K562 (cell line): ENCODE measurements around the gene PHF3. TPM values are rescaled to one million over a fixed set of nuclear protein-coding genes. Genes with fewer than 3 reads are reported as not detected.

Experiments used
- COPS2 ChIP-seq: fragments of 450-650 bp; conservative IDR thresholded peaks from 2 replicates; pipeline ENCODE4 v1.6.1; 2016; ENCODE audit warnings: mild to moderate bottlenecking, moderate library complexity
- CREB1 ChIP-seq, 2 experiments: sonication (generic) in 1 of 2; formaldehyde crosslinking in 1 of 2; IDR thresholded peaks; 2 replicates each; pipeline versions ENCODE4 v1.6.1 to v1.8.0; 2012 to 2022; ENCODE audit warnings: inconsistent platforms in 1 of 2, mild to moderate bottlenecking in 1 of 2, missing genetic modification reagents in 1 of 2, moderate library complexity in 1 of 2
- CTBP1 ChIP-seq: fragments of 450-650 bp; IDR thresholded peaks from 2 replicates; pipeline ENCODE4 v1.6.1; 2016; ENCODE audit warnings: borderline replicate concordance
- ELF1 ChIP-seq: fragments of 200-800 bp; sonication (Bioruptor generic); IDR thresholded peaks from 2 replicates; pipeline ENCODE4 v1.6.1; 2016; ENCODE audit warnings: missing genetic modification characterization, missing compliant biosample characterization
- ESRRA ChIP-seq: fragments of 450-650 bp; IDR thresholded peaks from 2 replicates; pipeline ENCODE4 v1.6.1; 2014; ENCODE audit warnings: low read depth, mild to moderate bottlenecking, moderate library complexity, borderline replicate concordance
- FOXK2 ChIP-seq, 2 experiments: fragments of 450-650 bp; IDR thresholded peaks in 1 of 2; conservative IDR thresholded peaks in 1 of 2; 2 replicates each; pipeline ENCODE4 v1.6.1; 2016; ENCODE audit warnings: low read depth in 2 of 2, mild to moderate bottlenecking in 1 of 2
- HNRNPK ChIP-seq: fragments of 200-400 bp; formaldehyde crosslinking; IDR thresholded peaks from one replicate; pipeline ENCODE4 v1.6.1; 2018; ENCODE audit warnings: mild to moderate bottlenecking, low read depth, low read length; ENCODE audit not compliant: poor library complexity, severe bottlenecking
- KLF6 ChIP-seq: fragments of 250-450 bp; sonication (Bioruptor Pico); IDR thresholded peaks from 2 replicates; pipeline ENCODE4 v1.4.0; 2020; ENCODE audit warnings: mild to moderate bottlenecking, moderate library complexity, borderline replicate concordance
- LCOR ChIP-seq: sonication (generic); formaldehyde crosslinking; IDR thresholded peaks from 2 replicates; pipeline ENCODE4 v1.8.0; 2022; ENCODE audit warnings: mild to moderate bottlenecking, missing genetic modification reagents
- MYNN ChIP-seq, 2 experiments: sonication (generic); formaldehyde crosslinking in 1 of 2; IDR thresholded peaks; 2 replicates each; pipeline versions ENCODE4 v1.5.0 to v1.6.1; 2016 to 2020; ENCODE audit warnings: antibody characterized with exemption in 1 of 2, missing genetic modification reagents in 1 of 2
- SIRT6 ChIP-seq: IDR thresholded peaks from one replicate; pipeline ENCODE4 v1.6.1; 2012; ENCODE audit warnings: low read depth, mild to moderate bottlenecking, control low read depth, inconsistent platforms, low read length, moderate library complexity
- SOX6 ChIP-seq: fragments of 450-650 bp; IDR thresholded peaks from 2 replicates; pipeline ENCODE4 v1.6.1; 2014; ENCODE audit warnings: mild to moderate bottlenecking
- ZFPM2 ChIP-seq: fragments of 250-450 bp; sonication (Bioruptor Pico); IDR thresholded peaks from 2 replicates; pipeline ENCODE4 v1.5.1; 2022; ENCODE audit warnings: mild to moderate bottlenecking
- ZNF12 ChIP-seq: sonication (generic); formaldehyde crosslinking; IDR thresholded peaks from 2 replicates; pipeline ENCODE4 v1.4.0; 2020; ENCODE audit warnings: mild to moderate bottlenecking, missing genetic modification reagents
- ZNF212 ChIP-seq: fragments of 450-650 bp; formaldehyde crosslinking; IDR thresholded peaks from 2 replicates; pipeline ENCODE4 v1.4.0; 2020; ENCODE audit warnings: mild to moderate bottlenecking
- ZNF41 ChIP-seq: fragments of 250-450 bp; sonication (Bioruptor Pico); conservative IDR thresholded peaks from 2 replicates; pipeline ENCODE4 v1.4.0; 2020; ENCODE audit warnings: mild to moderate bottlenecking
- ZNF77 ChIP-seq: fragments of 250-450 bp; sonication (Bioruptor Pico); IDR thresholded peaks from 2 replicates; pipeline ENCODE4 v1.5.0; 2020
- ZSCAN29 ChIP-seq: fragments of 450-650 bp; IDR thresholded peaks from 2 replicates; pipeline ENCODE4 v1.6.1; 2017
- polyA plus RNA-seq, 8 experiments: library from polyadenylated mRNA; depleted of rRNA in 4 of 8; stranded (reverse) in 5 of 8; unstranded in 3 of 8; fragments of >200 nt; fragmentation: Nextera tagmentation in 2 of 8; fragmentation: Illumina TruSeq in 1 of 8; extraction: Ambion mirVana in 2 of 8; extraction: Trizol in 1 of 8; gene quantifications; 2 replicates each; pipeline versions ENCODE4 v1.2.1 to v1.2.3, GENCODE V29; 2011 to 2014; ENCODE audit warnings: inconsistent platforms in 1 of 8, missing spikeins in 1 of 8
- total RNA-seq, 7 experiments: library from RNA; depleted of rRNA in 6 of 7; stranded (reverse); fragments of >200 nt in 6 of 7; fragmentation: Illumina TruSeq in 2 of 7; extraction: Trizol in 2 of 7; gene quantifications; 2 replicates each; pipeline versions ENCODE4 v1.2.1 to v1.2.3, GENCODE V29; 2011 to 2021; ENCODE audit warnings: low replicate concordance in 1 of 7
- TF ChIP-seq, protein P1 (sequence below): sonication (generic); formaldehyde crosslinking; IDR thresholded peaks from 2 replicates; pipeline ENCODE4 v1.4.0; 2020; ENCODE audit warnings: mild to moderate bottlenecking, missing genetic modification reagents
- TF ChIP-seq, protein P2 (sequence below): fragments of 250-450 bp; sonication (Bioruptor Pico); IDR thresholded peaks from 2 replicates; pipeline ENCODE4 v1.4.0; 2020; ENCODE audit warnings: mild to moderate bottlenecking, moderate library complexity, borderline replicate concordance
- TF ChIP-seq, protein P3 (sequence below), 2 experiments: fragments of 450-650 bp; IDR thresholded peaks; 2 replicates each; pipeline ENCODE4 v1.6.1; 2016

PHF3 gene
- total and polyA plus RNA-seq, 9 of the 15 experiments (the other 6 are each of a cell fraction or from before 2014, with no cell fraction given): 8.1 to 51.2 (median 30.9) TPM

DNA sequence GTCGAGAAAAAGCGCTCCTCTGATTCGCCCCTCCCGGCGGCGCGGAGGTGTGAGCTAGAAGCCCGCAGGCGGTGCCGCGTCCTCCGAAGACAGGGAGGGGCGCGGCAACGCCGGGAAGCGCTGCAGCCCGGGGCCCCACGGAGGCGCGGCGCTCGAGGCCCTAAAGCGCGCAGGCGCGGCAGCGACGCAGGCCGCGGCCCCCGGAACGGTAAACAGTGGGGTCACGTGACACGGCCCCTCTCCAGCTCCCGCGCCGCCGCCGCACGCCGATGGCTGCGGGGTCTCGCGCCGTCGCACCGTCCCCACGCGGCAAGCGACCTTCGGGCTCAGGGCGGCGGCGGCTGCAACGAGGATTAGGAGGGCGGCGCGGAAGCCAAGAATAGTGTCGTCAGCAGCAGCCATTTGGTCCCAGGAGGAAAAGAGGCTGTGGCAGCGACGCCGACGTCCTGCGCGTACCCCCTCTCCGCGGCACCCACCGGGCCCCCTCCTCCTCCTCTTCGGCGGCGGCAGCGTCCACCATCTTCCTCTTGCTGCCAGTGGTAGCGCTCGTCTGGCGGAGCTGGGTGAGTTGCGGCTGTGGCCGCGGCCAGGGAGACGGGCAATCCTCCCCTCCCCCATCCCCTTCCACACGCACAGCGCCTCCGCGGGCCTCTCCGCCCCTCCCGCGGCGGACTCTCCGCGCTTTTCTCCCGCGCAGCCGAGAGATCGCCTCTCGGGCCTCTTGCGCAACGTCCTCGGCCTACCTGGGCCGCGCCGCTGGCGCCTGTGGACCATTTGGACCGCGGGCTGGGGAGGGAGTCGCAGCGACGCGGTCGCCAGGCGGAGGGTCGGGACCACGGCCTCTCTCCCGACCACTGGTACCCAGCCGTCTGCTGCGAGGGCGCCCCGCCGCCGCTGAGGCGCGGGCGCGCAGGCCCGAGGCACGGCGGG is at the start of gene PHF3 (continued):
- TF ChIP-seq CREB1 (IDR thresholded peaks at IDR 0.05) (peak; percentile 49), CREB1 (CRISPR knock-in tag; IDR thresholded peaks at IDR 0.05) (peak; percentile 57; the same call in 1 of the 2 replicates), ELF1 (0 out of 2 replicates have a peak, but pooled peaks have one; percentile 11), COPS2 (no peak), ZNF77 (CRISPR knock-in tag) (no peak), ESRRA (0 out of 2 replicates have a peak, but pooled peaks have one; percentile 41), KLF6 (CRISPR knock-in tag) (no peak), HNRNPK (peak; percentile 74), ZNF212 (CRISPR knock-in tag) (no peak), ZSCAN29 (no peak), FOXK2 (conservative IDR thresholded peaks at IDR 0.05 in 1 of 2, IDR thresholded peaks at IDR 0.05 in 1 of 2; ENCODE audit: low read depth in 2 of 2) (peak; percentile 29 to 83; a peak in 3 of 4 replicates), ZFPM2 (CRISPR knock-in tag) (no peak), LCOR (CRISPR knock-in tag) (peak; percentile 80; the same call in 1 of the 2 replicates), SOX6 (peak; percentile 12; the same call in 1 of the 2 replicates), ZNF12 (CRISPR knock-in tag) (peak; percentile 72; the same call in 1 of the 2 replicates), ZNF41 (CRISPR knock-in tag) (no peak), SIRT6 (no peak), MYNN (IDR thresholded peaks at IDR 0.05) (peak; percentile 37; the same call in 1 of the 2 replicates), MYNN (CRISPR knock-in tag; IDR thresholded peaks at IDR 0.05) (no peak), CTBP1 (peak; percentile 79)
- TF ChIP-seq, protein P1, sequence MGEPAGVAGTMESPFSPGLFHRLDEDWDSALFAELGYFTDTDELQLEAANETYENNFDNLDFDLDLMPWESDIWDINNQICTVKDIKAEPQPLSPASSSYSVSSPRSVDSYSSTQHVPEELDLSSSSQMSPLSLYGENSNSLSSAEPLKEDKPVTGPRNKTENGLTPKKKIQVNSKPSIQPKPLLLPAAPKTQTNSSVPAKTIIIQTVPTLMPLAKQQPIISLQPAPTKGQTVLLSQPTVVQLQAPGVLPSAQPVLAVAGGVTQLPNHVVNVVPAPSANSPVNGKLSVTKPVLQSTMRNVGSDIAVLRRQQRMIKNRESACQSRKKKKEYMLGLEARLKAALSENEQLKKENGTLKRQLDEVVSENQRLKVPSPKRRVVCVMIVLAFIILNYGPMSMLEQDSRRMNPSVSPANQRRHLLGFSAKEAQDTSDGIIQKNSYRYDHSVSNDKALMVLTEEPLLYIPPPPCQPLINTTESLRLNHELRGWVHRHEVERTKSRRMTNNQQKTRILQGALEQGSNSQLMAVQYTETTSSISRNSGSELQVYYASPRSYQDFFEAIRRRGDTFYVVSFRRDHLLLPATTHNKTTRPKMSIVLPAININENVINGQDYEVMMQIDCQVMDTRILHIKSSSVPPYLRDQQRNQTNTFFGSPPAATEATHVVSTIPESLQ (CRISPR knock-in tag): peak; percentile 46; the same call in 1 of the 2 replicates
- TF ChIP-seq, protein P2, sequence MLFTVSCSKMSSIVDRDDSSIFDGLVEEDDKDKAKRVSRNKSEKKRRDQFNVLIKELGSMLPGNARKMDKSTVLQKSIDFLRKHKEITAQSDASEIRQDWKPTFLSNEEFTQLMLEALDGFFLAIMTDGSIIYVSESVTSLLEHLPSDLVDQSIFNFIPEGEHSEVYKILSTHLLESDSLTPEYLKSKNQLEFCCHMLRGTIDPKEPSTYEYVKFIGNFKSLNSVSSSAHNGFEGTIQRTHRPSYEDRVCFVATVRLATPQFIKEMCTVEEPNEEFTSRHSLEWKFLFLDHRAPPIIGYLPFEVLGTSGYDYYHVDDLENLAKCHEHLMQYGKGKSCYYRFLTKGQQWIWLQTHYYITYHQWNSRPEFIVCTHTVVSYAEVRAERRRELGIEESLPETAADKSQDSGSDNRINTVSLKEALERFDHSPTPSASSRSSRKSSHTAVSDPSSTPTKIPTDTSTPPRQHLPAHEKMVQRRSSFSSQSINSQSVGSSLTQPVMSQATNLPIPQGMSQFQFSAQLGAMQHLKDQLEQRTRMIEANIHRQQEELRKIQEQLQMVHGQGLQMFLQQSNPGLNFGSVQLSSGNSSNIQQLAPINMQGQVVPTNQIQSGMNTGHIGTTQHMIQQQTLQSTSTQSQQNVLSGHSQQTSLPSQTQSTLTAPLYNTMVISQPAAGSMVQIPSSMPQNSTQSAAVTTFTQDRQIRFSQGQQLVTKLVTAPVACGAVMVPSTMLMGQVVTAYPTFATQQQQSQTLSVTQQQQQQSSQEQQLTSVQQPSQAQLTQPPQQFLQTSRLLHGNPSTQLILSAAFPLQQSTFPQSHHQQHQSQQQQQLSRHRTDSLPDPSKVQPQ (CRISPR knock-in tag): no peak
- TF ChIP-seq, protein P3, sequence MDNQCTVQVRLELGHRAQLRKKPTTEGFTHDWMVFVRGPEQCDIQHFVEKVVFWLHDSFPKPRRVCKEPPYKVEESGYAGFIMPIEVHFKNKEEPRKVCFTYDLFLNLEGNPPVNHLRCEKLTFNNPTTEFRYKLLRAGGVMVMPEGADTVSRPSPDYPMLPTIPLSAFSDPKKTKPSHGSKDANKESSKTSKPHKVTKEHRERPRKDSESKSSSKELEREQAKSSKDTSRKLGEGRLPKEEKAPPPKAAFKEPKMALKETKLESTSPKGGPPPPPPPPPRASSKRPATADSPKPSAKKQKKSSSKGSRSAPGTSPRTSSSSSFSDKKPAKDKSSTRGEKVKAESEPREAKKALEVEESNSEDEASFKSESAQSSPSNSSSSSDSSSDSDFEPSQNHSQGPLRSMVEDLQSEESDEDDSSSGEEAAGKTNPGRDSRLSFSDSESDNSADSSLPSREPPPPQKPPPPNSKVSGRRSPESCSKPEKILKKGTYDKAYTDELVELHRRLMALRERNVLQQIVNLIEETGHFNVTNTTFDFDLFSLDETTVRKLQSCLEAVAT (IDR thresholded peaks at IDR 0.05): peak in 1 of 2 experiments; percentile 12; a peak in 1 of 4 replicates
